HG02981 (cell line): ENCODE data around the gene FBRS.
"Not testable (repeated sequence)": the region's sequence is repeated elsewhere in the genome, so short reads cannot be mapped to it uniquely, and the experiment has no call there.

ENCODE experiments used
- ATAC-seq: cut with Tn5 transposase; IDR thresholded peaks from one replicate; pipeline ENCODE4 v1.9.1; 2021; ENCODE audit warnings: mild to moderate bottlenecking, moderate library complexity; ENCODE audit not compliant: unreplicated experiment

FBRS gene

GRCh38 chr16:30663038-30663437, 4.8 kb downstream of the FBRS start:
- no peak for ATAC-seq

DNA sequence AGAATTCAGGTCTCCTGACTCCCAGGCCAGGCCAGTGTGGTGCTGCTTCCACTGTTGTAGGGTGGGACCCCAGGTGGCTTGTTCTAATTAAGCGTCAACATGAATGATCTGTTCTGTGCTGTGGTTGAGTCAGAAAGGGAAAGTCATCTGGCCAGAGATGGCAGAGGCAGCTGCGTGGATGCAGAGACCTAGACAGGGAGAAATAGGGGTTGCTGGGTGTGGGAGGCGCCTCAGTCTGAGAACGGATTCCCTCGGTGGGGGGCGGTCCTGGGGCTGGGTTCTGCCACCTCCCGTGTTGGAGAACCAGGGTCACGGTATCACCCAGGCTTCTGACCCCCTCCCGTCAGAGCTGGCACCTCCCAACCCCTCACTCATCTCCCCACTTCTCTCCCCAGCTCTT, 5.6 kb downstream of the FBRS start:
- ATAC-seq: no peak

DNA sequence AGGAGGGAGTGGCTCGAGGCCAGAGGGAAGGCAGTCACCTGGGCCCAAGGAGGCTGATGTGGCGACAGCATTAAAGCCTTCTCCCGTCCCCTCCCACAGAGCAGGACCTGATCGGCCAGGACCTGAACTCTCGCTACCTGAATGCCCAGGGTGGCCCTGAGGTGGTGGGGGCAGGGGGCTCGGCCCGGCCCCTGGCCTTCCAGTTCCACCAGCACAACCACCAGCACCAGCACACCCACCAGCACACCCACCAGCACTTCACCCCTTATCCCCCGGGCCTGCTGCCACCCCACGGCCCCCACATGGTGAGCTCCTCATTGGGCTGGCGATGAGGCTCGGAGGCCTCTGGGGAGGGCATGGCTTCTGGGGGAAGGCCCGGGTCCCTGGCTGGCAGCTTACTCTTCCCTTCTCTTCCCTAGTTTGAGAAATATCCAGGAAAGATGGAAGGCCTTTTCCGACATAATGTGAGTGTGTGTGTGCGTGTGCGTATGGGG, 6.4 kb downstream of the FBRS start:
- ATAC-seq: no peak

DNA sequence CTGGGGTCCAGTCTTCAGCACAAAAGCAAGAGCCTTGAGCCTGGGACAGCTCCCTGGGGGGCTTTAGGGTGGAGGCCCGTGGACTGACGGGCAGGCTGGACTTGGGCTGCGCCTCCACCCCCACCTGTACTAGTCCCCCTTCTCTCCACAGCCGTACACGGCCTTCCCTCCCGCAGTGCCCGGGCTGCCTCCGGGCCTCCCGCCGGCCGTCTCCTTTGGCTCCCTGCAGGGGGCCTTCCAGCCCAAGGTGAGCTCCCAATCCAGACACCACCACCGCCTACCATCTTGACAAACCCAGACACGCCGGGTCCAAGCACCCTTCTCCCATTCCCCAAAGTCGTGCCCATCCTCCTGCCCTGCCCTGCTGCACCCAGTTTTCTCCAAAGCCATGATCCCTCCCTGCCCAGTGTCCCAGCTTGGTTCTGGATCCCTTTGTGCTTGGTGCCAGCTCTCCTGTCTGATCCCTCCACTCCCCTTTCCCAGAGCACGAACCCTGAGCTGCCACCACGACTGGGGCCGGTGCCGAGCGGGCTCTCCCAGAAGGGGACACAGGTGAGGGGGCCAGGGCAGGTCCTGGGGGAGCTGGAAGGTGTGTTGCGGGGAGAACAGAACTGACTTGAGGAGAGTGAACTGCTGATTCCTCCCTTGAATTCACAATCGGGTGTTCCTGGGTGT, 7.1 kb downstream of the FBRS start:
- ATAC-seq: no peak

- no peak for ATAC-seq
Measured at GRCh38 chr16:30665830-30666190, 7.6 kb downstream of the FBRS start.

DNA sequence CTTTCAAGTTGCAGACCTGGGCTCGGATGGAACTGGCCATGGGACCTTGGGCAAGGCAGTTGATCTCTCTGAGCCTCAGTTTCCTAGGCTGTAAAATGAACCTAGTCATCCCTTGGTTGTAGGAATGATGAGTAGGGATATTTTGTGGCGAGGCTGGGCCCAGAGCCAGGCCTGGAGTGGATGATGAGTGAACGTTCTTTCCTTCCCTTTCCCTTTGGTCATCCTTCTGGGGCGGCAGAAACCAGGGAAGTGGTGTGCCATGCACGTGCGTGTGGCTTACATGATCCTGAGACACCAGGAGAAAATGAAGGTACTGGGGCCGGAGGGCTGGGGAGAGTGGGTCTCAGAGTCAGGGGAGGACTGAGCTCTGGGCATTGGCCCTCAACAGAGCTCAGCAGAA, 8.4 kb downstream of the FBRS start:
- no peak for ATAC-seq

GRCh38 chr16:30667361-30667905, 9.2 kb downstream of the FBRS start:
- ATAC-seq: no peak

GRCh38 chr16:30668393-30668792, 10.2 kb downstream of the FBRS start:
- no peak for ATAC-seq

- ATAC-seq: no peak
Measured at GRCh38 chr16:30669026-30669902, 11.0 kb downstream of the FBRS start.

- no peak for ATAC-seq
Measured at GRCh38 chr16:30669903-30670824, 11.9 kb downstream of the FBRS start.

- no peak for ATAC-seq
Measured at GRCh38 chr16:30675143-30675542, 16.9 kb downstream of the FBRS start.

GRCh38 chr16:30677931-30678585, 19.8 kb downstream of the FBRS start:
- no peak for ATAC-seq

DNA sequence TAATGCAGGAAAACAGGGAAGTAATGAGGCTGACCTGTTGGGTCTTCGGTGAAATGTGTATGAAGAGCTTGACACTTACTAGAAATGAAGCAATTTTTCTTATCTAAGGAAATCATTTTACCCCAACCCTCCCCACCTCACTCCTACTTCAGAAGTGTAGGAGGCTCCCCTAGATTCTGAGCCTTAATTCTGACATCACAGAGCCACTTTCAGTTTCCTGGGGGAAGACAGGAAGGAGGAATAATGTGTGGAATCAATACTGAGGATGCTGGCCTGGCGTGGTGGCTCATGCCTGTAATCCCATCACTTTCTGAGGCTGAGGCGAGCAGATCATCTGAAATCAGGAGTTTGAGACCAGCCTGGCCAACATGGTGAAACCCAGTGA, 20.3 kb downstream of the FBRS start:
- ATAC-seq: no peak

DNA sequence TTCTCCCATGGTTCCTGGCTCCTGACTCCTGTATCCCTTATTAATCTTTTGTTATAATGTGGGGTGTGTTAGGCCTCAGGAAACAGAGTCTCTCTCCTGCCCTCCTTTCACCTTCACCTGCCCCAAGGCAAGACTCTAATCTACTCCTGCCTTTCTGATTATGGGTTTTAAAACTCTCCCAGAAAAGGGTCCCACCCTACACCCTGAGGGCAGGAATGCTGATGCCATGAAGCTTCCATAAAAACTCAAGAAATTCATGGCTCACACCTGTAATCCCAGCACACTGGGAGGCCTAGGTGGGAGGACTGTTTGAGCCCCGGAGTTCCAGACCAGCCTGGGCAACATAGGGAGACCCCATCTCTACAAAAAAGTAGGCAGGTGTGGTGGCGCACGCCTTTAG, 22.1 kb downstream of the FBRS start:
- no peak for ATAC-seq

DNA sequence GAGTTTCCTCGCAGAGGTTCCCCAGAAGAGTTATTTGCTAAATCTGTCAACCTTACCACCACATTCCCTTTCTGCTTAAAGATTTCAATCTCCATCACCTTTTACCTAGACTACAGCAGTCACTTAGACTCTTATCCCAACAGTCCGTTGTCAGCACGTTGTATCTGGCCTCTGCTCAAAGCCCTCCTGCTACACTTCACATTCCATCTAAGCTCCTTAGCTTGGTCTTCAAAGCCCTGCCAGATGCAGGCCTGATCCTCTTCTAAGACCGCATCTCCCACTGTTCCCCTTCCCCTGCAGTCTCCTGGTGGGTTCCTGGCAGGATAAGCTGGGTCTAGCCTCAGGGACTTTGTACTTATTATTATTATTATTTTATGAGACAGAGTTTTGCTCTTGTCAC, 30.5 kb downstream of the FBRS start:
- ATAC-seq: no peak

DNA sequence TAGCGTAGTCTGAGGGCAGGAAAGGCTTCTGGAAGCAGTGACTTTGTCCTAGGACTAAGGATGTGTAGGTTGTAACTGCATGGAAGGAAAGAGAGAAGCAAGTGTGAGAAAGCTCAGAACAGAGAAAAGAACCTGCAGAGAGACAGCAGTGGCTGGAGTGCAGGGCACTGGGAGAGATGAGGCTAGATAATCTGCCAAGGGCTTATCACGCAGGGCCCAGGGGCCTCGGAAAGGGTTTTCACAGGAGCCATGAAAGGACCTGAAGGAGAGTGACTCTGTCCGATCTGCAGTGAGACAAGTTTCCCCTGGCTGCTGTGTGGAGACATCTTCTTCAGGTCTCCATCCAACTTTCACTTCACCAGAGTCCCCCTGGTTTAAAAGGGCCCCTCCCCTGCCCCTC, 33.7 kb downstream of the FBRS start:
- ATAC-seq: no peak

DNA sequence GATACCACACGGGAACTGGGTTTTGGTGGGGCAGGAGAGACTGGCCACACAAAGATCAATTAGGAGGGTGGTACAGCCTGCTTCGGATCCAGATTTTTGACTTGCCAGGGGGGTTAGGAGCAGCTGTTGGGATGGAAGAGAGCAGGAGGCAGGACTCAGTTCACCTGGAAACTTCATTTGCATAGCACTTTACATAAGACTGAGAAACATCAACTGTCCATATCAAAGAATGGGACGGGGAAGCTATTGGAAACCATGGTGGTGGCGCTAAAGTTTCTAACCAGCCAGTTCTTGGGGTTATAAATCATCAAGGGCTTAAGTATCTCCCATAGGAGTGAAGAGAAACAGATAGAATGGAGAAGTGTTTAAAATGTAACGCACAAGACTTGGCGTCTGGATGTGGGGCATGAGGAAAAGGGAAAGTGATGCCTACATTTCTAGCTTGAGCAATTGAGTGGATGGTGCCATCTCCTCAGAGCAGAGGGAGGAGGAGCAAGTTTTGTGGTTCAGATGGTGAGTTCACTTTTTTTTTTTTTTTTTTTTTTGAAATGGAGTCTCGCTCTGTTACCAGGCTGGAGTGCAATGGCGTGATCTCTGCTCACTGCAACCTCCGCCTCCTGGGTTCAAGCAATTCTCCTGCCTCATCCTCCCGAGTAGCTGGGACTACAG, 34.3 kb downstream of the FBRS start:
- ATAC-seq: no peak

DNA sequence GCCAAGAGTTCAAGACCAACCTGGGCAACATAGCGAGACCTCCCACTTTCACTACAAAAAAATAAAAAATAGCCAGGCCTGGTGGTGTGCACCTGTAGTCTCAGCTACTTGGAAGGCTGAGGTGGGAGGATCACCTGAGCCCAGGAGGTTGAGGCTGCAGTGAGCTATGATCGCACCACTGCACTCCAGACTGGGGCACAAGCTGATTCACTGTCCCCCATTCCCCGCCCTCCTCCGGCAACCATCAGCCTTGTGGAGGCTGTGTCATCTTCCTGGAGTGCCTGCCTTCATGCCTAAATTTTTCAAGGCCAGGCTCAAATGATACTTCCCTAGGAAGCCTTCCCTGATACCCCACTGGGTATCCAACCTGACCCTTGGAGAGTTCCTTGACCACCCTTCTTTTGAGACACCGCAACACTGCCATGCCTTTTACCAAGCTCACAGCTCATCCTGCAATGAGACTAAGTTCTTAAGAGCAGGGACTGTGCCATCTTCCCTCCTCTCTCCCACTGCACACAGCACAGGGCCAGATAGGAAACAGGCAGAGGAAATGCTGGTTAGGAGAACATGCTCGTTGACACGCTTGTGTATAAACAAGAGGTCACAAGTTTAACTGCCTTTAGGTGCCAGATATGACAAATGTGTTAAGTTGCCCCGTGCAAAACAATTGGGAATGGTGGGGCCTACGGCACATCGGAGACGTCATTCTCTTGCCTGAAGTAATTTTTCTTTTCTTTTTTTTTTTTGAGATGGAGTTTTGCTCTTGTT, 36.9 kb downstream of the FBRS start:
- no peak for ATAC-seq

GRCh38 chr16:30696646-30697045, 38.4 kb downstream of the FBRS start:
- not testable (repeated sequence) for ATAC-seq
